ENCODE measurements around the gene PEF1.

The PEF1 gene

GRCh38 chr1:31617218-31617915 is 27.3 kb downstream of the PEF1 start, which contains the start of gene HCRTR1:
Gene HCRTR1, plus strand, starts transcription at chr1:31617689. Its CDS starts 1,504 bp downstream, at chr1:31619193.
- TF ChIP-seq, protein P1, sequence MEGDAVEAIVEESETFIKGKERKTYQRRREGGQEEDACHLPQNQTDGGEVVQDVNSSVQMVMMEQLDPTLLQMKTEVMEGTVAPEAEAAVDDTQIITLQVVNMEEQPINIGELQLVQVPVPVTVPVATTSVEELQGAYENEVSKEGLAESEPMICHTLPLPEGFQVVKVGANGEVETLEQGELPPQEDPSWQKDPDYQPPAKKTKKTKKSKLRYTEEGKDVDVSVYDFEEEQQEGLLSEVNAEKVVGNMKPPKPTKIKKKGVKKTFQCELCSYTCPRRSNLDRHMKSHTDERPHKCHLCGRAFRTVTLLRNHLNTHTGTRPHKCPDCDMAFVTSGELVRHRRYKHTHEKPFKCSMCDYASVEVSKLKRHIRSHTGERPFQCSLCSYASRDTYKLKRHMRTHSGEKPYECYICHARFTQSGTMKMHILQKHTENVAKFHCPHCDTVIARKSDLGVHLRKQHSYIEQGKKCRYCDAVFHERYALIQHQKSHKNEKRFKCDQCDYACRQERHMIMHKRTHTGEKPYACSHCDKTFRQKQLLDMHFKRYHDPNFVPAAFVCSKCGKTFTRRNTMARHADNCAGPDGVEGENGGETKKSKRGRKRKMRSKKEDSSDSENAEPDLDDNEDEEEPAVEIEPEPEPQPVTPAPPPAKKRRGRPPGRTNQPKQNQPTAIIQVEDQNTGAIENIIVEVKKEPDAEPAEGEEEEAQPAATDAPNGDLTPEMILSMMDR (conservative IDR thresholded peaks at IDR 0.05; ENCODE audit: low read depth, low read length) = no peak
- peak within 1 kb of the TSS; percentile 53 for H3K4me3 ChIP-seq (ENCODE audit: low read depth, low read length)
- DNase-seq (ENCODE audit: low read depth) = no peak

GRCh38 chr1:31615939-31616338 is 28.7 kb downstream of the PEF1 start:
- DNase-seq (ENCODE audit: low read depth) = no peak
- no peak overlapping the region for H3K4me3 ChIP-seq (ENCODE audit: low read depth, low read length)

GRCh38 chr1:31615414-31615813 is 29.3 kb downstream of the PEF1 start:
- peak; percentile 40 for DNase-seq (ENCODE audit: low read depth)
- TF ChIP-seq, protein P1 (conservative IDR thresholded peaks at IDR 0.05; ENCODE audit: low read depth, low read length) = no peak
- H3K4me3 ChIP-seq (ENCODE audit: low read depth, low read length) = no peak overlapping the region

More at GRCh38 chr1:31615939-31616338, 28.7 kb downstream of the PEF1 start:
- TF ChIP-seq, protein P1 (conservative IDR thresholded peaks at IDR 0.05; ENCODE audit: low read depth, low read length) = no peak

DNA sequence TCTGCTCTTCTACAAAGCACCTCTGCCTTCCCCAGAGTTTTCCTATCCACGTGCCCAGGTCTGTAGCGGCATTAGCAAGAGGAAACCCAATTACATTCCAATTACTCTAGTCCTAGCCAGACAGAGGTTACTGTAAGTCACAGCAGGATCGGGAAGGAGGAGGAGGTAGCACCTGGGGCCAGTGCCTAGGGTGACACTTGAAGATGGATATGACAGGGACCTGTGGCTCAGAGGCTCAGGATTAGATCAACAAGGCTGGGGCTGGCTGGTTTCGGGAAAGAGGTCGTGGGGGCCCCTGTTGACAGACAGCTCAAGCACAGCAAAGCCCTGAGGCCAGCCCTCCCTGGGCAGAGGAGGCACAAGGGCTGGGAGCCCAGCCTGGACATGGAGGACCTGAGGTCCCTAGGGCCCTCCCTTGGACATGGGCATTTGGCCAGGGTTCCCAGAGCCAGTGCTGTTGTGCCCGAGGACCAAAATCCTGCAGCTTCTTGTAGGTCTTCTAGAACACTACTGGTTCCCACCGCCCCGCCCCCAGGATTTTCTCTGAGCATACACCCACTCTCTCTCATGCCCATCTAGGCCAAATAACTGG is 30.2 kb downstream of the PEF1 start:
- TF ChIP-seq, protein P1 (conservative IDR thresholded peaks at IDR 0.05; ENCODE audit: low read depth, low read length) = no peak
- no peak for DNase-seq (ENCODE audit: low read depth)
- H3K4me3 ChIP-seq (ENCODE audit: low read depth, low read length) = no peak overlapping the region

GRCh38 chr1:31609514-31610118 is 35.1 kb downstream of the PEF1 start:
- TF ChIP-seq, protein P1 (conservative IDR thresholded peaks at IDR 0.05; ENCODE audit: low read depth, low read length) = no peak

DNA sequence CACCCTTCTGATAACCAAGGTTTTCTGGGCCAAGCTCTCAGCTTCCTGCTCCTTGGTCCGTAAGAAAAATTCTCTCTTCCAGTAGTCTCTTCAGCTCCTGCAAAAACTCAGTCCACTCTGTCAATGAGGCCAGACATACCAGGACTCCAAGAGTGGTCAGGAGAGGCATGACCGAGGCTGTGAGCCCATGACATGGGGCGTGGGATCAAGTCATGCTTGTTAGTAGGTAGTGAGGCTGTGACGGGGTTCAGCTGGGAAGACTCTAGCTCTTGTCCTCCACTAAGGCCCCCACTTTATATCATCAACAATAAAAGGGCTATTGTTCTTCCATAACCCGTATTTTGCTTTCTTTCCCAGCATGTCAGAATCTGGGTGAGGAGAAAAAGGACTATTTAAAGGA is 37.3 kb downstream of the PEF1 start:
- H3K4me3 ChIP-seq (ENCODE audit: low read depth, low read length) = no peak overlapping the region
- TF ChIP-seq, protein P1 (conservative IDR thresholded peaks at IDR 0.05; ENCODE audit: low read depth, low read length) = no peak
- no peak for DNase-seq (ENCODE audit: low read depth)

More at GRCh38 chr1:31609514-31610118, 35.1 kb downstream of the PEF1 start:
- no peak for DNase-seq (ENCODE audit: low read depth)
- no peak overlapping the region for H3K4me3 ChIP-seq (ENCODE audit: low read depth, low read length)

All from choroid plexus epithelial cell (primary cell).